Superior temporal gyrus (tissue), 1 donor: ENCODE results near the gene CMTM6.
A peak's percentile ranks its signal among the peaks of the same experiment; 100 is the strongest.
"Not testable (repeated sequence)": the region's sequence is repeated elsewhere in the genome, so short reads cannot be mapped to it uniquely, and the experiment has no call there.

ENCODE experiments used
- DNase-seq: peaks from one replicate; pipeline ENCODE4 v3.0.0-alpha.2; 2016; ENCODE audit errors: extremely low spot score

Gene CMTM6

DNA sequence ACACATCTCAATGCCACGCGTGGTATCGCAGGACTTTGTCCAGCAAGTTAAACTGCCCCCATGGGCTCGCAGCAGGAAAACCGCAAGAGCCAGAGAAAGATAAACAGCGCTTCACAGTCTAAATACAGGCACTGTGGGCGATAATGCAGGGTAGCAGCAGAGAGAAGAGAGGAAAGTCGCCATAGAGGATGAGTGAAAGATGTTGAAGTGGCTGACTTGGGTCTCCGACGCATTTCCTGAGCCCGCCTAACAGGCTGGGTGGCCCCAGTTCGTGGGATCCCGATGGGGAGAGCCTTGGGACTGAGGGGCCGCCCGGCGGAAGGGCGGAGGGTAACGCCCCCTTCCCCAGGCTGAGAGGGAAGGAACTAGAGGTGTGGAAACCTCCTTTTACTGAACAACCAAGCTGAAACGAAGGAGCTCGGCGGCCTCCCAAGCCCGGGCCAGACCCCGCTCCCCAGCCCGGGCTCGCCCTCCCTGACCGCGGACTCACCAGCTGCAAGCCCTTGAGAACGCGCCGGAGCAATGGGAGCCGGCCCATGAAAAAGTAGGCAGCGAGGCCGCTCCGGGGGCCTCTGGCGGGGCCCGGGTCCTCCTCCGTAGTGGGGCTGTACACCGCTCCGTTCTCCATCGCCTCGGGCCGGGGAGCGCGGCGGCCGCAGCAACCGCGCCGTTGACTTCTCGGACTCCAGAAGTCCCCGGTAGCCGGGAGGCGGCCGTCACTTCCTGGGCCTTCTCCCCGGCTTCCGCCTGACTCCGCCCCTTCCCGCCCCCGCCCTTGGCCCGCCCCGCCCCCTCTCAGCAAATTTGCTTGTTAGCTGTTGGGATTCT is at the start of gene CMTM6:
CMTM6 (minus strand) TSS at position 735 of the 828 bp plus-strand sequence; CDS start at position 628, 107 bp downstream.
- DNase-seq: peak; percentile 63

- no peak for DNase-seq
These were observed 49.4 kb upstream of the CMTM6 start for GRCh38 chr3:32552013-32552412.

GRCh38 chr3:32551496-32551895 is 48.8 kb upstream of the CMTM6 start:
- DNase-seq: no peak

- DNase-seq: no peak
These were observed 48.4 kb upstream of the CMTM6 start for GRCh38 chr3:32551087-32551486.

DNA sequence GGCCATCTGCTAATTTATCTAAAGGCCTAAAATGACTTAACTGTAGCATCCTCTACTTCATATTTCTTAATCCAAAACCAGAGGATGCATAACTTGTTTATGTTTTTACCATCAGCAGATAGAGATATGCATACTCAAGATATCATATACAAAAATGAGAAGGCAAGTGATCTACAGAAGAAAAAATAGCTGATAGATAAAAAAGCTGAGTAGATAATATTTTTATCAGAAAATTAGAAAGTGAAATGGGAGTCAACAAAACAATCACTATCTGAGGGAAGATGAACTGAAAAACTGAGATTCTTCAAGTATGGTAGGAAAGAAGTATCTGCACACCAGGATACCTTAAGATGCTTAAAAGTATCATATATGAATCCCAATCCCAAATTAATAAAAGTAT is 42.7 kb upstream of the CMTM6 start:
- no peak for DNase-seq

GRCh38 chr3:32544894-32545293 is 42.2 kb upstream of the CMTM6 start:
- no peak for DNase-seq

DNA sequence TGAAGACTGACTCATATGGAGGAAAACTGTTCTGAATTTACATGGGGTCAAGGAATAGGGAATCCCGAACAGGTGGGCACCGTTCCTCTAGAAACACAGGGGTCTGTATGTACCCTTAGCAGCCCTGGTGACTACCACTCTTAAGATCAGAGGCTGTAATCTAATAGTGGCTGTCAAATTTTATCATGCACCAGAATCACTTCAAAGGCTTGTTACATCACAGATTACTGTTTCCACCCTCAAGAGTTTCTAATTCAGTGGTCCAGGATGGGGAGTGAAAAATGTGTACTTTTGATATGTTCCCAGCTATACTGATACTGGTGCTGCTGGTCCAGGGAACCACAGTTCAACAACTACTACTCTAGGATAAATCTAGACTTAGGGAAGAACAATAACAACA is 40.2 kb upstream of the CMTM6 start:
- DNase-seq: no peak

DNA sequence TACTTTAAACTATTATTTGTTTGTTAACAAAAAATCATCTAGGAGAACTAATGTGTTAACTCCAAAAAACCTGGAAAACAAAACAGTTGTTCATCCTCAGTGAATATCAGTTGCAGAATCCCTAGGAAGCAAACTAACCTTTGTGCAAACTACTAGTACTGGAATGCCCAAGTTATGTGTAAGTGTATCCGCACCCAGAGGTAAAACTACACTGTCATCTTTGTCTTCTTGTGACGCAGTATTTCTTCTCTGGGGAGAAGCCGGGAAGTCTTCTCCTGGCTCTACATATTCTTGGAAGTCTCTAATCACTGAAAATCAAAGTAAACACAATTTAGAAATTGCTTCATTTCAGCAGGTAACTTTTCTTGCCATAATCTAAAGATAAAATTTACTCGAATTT is 38.2 kb upstream of the CMTM6 start:
- no peak for DNase-seq

- DNase-seq: no peak
These were observed 29.8 kb upstream of the CMTM6 start for GRCh38 chr3:32532434-32532833.

DNA sequence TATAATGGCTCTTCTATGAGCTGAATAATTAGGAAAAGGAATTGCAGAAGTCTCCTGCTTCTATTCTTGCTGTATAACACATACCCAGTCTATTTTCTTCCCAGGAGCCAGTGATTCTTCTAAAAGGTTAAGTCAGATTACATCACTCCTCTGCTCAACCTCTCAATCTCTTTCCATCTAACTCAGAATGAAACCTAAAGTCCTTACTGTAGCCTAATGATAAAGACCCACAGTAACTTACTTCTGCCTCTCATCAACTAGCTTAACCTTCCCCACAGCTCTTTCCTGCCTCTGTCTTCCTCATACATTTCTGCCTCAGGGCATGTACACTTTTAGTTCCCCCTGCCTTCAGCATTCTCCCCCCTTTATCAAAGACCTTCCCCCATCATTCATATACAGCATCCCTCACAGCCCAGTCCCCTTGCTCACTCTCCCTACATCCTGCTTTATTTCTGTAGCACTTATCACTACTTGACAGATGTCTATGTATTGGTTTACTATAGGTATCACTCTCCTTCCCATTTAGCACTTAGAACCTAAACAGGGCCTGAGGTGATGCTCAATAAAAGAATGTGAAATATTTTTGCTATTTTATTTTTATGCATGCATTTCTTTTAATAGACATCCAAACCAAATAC is 28.5 kb upstream of the CMTM6 start:
- DNase-seq: no peak

- DNase-seq: no peak
These were observed 23.1 kb upstream of the CMTM6 start for GRCh38 chr3:32525720-32526119.

- DNase-seq: no peak
These were observed 20.0 kb upstream of the CMTM6 start for GRCh38 chr3:32522682-32523081.

- DNase-seq: not testable (repeated sequence)
These were observed 16.3 kb upstream of the CMTM6 start for GRCh38 chr3:32518921-32519320.

DNA sequence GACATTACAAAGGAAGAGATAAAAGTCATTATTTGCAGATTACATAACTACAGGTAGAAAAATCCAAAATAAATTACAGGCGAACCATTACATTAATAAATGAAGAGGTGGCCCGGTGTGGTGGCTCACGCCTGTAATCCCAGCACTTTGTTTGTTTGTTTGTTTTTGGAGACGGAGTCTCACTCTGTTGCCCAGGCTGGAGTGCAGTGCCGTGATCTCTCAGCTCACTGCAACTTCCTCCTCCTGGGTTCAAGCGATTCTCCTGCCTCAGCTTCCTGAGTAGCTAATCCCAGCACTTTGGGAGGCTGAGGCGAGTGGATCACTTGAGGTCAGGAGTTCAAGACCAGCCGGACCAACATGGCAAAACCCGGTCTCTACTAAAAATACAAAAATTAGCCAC is 14.1 kb upstream of the CMTM6 start:
- not testable (repeated sequence) for DNase-seq

DNA sequence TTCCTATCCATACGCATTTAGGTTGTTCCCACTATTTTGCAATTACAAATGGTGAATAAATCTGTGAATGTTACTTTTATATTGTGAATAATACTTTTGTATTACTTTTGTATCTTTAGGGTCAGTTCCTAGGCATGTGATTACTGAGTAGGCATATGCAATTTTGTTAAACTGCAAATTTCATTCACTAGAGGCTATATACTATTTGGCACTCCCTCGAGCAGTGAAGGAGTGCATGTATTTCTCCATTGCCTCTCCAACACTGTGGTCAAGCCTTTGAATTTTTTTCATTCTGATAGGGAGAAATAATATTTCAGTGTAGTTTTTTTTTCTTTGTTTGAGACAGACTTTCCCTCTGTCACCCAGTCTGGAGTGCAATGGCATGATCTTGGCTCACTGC is 8.4 kb upstream of the CMTM6 start:
- no peak for DNase-seq

GRCh38 chr3:32510075-32510724 is 7.5 kb upstream of the CMTM6 start:
- peak; percentile 92 for DNase-seq

DNA sequence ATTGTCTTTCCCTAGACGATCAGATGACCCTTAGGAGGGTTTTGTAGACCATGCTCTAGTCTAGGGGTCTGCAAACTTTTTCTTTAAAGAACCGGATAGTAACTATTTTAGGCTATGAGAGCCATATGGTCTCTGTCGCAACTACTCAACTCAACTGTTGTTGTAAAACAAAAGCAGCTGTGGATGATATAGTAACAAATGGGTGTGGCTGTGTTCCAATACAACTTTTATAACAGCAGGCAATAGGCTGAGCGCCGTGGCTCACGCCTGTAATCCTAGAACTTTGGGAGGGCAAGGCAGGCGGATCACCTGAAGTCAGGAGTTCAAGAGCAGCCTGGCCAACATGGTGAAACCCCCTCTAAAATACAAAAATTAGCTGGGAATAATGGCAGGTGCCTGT is 6.1 kb upstream of the CMTM6 start:
- no peak for DNase-seq

- no peak for DNase-seq
These were observed 3.8 kb upstream of the CMTM6 start for GRCh38 chr3:32506466-32506865.

DNA sequence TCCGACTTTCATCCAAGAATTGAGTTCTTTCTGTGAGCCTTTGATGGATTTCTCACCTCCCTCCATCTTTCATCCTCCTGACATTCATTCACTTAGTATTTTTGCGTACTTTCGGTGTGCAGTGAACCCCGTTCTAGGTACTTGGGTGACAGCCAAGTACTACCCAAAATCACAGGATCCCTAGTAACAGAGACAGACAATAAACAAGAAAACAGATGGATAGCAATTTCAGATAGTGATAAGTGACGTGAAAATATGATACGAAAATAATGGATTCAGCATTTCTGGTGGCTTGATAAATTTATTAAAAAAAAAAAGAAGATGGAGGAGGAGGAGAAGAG is 264 bp upstream of the CMTM6 start:
- peak; percentile 82 for DNase-seq

GRCh38 chr3:32501783-32502117 is 902 bp downstream of the CMTM6 start:
- DNase-seq: peak; percentile 39

GRCh38 chr3:32500880-32501782 is 1.5 kb downstream of the CMTM6 start:
- peak; percentile 32 for DNase-seq

DNA sequence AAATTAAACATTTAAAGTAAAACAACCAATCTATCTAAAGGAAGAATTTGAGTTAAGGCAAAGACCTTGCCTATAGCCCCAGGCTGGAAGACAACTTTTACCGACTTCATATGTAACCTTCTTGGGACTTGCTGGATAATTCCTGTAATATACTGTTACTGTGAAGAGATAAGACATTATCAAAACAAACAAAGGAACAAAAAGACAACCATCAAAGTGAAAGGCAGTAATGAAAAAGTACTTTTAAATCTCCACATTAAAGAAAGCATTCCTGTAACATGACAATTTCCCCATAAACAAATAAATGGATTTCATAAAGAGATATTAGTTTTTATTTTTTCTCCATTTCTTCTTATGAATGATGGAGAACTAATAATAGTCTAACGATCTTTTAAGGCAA is 2.4 kb downstream of the CMTM6 start:
- no peak for DNase-seq
